HG03135 (cell line): ENCODE measurements around the gene ABRAXAS1.

Experiments
- ATAC-seq: cut with Tn5 transposase; IDR thresholded peaks from one replicate; pipeline ENCODE4 v1.9.1; 2021; ENCODE audit warnings: mild to moderate bottlenecking, moderate library complexity; ENCODE audit not compliant: unreplicated experiment

ABRAXAS1 gene

DNA sequence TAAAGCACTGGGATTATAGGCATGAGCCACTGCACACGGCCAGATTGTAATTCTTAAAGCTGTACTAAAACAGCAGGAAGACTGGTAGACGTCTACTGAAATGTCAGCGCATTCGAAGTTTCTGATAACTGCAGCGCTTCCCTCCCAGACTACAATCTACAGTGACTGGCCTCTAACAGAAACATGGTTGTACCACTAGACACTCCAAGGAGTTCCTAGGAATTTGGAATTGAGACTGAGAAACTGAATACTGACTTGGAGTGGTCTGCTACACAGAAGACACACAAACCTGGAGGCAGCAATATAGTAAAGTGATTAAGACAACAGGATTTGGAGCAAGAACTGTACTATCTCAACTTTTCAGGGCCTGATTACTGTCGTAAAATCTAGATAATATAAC lies 30.2 kb downstream of the ABRAXAS1 start:
- no peak for ATAC-seq

DNA sequence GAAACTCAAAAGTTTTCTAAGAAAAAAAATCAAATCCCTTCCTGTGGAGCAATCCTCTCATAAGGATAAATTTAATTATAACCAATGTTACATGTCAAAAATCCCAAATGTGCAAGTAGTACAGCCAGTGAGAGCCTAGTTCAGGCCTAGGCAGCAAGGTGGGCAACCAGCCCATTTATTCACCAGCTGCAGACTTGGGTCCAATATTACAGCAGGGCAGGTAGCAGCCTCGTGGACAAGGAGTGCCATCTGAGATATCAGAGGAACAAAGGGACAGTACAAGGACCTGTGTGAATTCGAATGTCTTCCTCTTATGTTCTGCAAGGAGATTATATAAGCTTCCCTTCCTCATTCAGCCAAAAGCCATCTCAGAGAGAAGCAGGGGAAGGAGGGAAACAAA lies 35.9 kb downstream of the ABRAXAS1 start:
- no peak for ATAC-seq

DNA sequence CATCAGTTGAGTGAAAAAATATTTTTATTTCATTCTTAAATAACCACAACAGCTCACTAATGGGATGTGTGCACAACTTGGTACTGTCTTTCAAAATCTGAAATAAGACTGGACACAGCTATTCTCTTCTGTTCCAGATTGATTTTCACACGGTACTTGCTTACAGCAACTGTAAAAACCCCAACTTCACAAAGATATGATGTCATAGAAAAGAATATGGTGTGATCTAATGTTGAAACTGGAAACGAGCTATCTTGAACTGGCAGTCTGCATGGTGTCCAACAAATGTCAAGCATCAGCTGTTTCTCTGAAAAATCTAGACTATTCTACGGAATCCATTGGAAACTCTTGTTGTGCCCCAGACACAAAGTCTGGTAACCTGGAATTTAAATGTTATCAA lies 44.0 kb downstream of the ABRAXAS1 start:
- ATAC-seq = no peak

DNA sequence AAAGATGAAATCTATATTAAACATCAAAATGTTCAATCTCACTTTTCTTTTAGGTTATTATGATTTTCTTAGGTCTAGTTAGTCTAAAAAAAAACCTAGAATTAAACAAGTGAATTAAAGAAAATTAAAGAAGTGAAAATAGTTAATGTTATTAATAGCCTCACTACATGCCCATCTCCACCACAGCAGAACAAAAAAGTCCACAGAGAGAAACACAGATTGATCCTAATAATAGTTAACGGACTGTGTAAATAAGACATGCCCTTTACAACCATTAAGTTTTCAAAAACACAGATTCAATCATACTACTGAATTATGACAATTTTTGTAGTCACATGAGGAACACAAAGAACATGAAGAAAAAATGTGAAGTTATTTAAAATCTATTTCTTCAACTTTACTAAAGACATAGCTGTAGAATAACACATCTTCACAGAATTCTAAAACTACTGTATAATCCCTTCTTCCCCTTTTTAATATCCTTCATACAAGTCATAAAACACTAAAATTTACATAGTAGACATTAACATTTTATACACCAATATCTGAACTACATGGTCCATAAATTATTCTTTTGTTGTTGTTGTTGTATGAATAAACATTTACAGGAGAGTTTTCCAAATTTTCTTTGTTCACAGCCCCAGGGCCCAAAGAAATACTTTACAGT lies 44.6 kb downstream of the ABRAXAS1 start:
- ATAC-seq = no peak

DNA sequence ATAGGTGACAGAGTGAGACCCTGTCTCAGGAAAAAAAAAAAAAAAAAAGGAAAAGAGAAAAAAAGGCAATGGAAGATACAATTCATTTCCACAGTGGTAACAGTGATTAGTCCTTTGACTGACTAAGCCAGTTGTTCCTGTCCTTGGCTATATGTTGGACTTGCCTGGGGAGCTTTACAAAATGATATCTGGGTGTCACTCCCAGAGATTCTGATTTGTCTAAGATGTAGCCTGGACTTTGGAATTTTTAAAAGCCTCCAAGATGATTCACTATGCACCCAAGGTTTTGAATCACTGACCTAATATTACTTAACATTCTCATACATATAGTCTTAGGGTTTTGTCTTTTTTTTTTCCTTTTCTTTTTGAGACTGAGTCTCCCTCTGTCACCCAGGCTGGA lies 46.2 kb downstream of the ABRAXAS1 start:
- ATAC-seq = no peak

DNA sequence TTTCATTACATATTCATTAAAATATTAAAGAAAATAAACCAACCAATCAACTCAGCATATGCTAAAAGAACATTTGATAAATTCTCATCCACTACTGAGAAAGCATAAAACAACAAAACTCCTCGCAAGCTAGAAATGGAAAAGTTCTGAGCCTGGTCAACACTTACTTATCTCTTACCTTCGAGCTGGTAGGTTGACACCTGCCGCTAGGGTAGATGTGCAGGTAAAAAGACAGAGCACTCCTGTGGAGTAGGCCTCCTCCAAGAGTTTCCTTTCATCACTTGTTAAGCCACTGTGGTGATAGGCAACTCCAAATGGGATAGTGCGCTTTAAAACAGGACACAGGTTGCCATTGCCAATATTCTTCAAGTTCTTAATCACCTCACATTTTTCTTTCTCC lies 48.2 kb downstream of the ABRAXAS1 start:
- no peak for ATAC-seq

DNA sequence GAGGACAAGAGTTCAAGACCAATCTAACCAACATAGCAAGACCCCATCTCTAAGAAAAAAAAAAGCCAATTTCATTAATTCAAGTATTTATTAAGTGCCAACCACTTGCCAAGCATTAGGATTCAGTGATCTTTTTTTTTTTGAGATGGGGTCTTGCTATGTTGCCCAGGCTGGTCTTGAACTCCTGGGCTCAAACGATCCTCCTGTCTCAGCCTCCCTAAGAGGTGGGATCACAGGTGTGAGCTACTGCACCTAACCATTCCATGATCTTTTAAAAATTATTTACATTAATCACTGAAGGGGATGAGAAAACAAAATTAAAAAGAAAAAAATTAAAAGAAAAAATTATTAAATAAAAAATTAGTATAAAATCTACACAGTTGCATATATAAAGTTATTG lies 53.7 kb downstream of the ABRAXAS1 start:
- no peak for ATAC-seq

DNA sequence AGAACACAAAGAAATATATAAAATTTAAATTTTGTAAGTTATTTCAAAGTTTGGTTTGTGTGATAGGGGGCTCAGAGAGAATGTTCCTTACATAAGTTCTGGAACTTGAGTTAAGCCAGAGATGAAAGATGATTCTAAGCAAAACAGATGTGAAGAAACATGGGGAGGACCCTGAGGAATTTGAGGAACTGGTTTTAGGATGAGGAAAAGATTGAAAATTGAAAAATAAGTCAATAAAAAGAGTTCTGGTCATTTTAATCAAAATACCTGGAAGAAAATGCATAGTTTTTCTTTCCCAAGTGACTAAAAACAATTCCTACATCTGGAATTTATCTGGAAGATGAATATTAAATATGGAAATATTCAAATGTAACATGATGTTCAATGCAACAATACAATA lies 66.7 kb downstream of the ABRAXAS1 start:
- no peak for ATAC-seq

DNA sequence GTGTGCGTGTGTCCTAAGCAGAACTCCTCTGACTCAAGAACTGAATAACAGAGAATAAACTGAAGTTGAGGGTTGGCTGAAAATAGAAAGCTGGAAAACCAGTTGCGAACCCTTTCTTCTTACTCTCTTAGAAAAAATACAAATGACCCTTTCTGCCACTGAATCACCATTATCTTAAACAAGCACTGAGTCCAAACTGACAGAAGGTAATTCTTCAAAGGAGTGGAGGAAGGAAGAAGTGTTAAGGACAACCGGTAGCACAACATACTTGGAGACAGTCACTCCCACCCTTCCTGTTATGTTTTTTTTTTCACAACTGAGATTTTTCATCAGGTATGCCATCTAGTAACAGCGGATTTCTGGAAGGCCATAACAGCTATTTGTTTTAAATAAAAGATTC lies 67.3 kb downstream of the ABRAXAS1 start:
- no peak for ATAC-seq

DNA sequence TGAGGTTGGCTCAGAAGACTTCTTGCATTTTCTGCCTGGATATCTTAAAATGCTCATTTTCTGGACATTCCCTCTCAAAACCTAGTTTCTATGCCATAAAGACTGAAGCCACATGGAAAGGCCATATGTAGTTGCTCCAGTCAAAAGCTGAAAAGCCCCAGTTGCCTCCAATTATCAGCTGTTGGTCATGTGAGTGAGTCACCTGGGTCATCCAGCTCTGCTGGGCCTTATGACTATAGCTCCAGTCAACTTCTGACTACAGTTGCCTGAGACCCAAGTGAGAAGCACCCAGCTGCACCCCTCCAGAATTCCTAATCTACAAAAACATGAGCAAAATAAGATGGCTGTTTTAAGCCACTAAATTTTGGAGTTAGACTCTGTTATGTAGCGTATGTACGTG lies 71.2 kb downstream of the ABRAXAS1 start:
- ATAC-seq = no peak
